GM15510 (cell line): ENCODE data around the gene RALGPS1.

Experiments
- POLR2A ChIP-seq: IDR thresholded peaks from 3 replicates; pipeline ENCODE4 v1.6.1; 2011; ENCODE audit warnings: borderline replicate concordance; ENCODE audit not compliant: insufficient read length; ENCODE audit errors: extremely low read depth

Gene RALGPS1

DNA sequence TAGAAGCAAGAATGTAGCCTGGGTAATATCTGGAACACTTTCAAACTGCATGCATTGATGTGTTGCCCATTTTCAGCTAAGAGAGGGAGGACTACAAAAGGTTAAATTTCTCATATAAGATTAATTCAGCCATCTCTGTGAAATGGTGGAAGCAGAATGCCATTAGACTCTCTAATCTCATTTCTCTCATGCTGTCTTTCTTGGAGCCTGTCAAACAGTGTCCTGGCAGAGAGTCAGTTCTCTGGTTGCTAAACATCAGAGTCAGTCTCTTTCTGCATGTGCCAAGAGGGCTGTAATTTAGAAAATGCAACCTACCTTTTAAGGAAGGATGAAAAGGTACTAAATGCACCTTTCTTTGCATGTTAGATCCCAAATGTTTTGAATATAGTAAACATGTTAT lies 349.1 kb downstream of the RALGPS1 start:
- no peak for TF ChIP-seq POLR2A

DNA sequence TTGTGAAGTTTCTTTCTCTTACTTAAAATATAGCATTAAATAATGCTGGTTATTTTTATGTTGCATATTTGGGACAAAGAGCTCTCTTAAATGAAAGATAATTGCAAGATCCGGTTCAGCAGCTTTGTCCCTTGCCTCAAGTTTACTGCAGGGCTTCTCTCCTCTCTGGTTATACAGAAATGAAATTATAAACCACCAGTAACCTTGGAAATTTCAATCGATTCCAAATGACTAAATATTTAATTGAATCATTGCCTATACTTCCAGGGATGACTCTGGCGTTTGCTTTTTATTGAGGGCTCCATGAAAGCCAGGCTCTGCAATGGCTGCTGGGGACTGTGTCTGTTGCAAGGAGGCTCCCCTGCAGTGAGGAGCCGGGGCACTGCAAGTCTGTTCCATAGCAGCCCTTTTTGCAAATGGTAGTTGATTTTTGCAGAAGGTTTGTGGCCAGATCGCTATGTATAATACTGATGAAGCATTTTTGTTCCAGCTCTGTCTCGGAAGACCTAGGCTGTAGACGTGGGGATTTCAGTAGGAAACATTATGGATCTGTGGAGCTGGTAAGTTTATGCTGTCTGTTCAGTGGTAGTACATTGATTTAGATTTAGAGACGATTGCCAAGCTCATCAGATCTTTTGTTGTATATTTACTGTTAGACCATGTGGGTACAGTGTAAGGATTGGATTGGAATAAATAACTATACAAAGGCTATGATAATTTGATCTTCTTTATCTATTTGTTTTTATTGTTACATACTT lies 350.1 kb downstream of the RALGPS1 start, which contains the start of gene GARNL3:
GARNL3 (plus strand) TSS at position 313 of the 758 bp plus-strand sequence; CDS start at position 417, 104 bp downstream.
- no peak for TF ChIP-seq POLR2A

DNA sequence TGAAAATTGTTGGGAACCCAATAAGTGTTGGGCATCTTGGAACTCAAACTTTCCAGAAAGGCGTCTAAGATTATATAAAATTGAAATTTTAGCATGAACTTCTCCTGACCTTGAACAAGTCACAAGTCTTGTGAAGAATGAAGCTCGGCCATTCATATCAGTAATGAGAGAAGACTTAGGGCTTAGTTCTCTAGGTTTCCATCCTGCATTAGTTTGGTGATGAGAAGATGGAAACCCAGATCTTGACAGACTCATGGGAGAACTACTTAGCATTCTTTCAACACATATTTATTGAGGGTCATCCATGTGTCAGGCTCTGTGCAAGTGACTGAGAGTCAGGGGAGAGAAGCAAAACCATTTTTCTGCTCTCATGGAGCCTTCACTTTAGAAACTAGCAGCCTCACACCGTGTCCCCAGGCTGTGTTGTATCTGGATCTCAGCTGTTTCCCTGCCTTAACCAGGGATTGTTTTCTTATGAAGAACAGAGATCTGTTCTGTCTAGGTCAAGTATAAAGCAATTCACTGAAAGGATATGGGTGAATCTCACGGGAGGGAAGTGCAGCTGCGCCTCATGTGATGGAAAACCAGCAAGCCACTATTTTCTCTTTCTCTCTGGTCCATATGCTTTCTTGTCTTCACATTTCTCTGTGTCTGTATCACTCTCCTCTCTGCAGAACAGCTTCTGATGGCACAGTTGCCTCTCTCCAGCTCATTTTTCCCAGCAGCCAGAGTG lies 353.4 kb downstream of the RALGPS1 start:
- no peak for TF ChIP-seq POLR2A

DNA sequence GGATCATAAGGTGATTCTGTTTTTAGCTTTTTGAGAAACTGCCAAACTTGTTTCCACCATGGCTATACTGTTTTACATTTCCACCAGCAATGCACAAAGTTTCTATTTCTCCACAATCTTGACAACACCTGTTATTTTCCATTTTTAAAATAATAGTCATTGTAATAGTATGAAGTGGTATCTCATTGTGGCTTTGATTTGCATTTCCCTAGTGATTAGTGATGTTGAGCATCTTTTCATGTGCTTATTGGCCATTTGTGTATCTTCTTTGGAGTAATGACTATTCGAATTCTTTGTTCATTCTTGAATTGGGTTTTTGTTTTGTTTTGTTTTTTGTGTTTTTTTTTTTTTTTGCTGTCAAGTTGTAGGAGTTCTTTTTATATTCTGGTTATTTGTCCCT lies 354.9 kb downstream of the RALGPS1 start:
- no peak for TF ChIP-seq POLR2A
